ENCODE data around the gene PREX1.

DNA sequence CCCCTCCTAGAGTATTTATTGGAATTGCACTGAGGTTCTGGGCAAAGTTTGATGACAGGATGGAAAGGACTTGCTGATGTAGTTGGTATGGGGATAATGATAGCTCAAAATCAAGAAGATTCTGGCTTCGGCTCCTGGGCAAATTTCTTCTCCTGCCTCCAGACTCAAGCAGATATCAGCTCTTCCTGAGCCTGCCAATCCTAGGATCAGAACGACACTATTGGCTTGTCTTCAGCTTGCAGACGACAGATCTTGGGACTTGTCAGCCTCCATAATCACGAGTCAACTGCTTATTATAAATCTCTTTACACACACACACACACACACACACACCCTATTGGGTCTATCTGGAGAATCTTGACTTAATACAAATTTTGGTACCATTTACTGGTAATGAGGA, 131.1 kb downstream of the PREX1 start:
- no peak for TF ChIP-seq MAFK (IDR thresholded peaks at IDR 0.05; ENCODE audit: low read depth, low read length)
- no peak for TF ChIP-seq POLR2A (IDR thresholded peaks at IDR 0.05; ENCODE audit: low read depth, low read length)
- no peak for TF ChIP-seq CTCF (conservative IDR thresholded peaks at IDR 0.05; ENCODE audit: low read depth, low read length)
- TF ChIP-seq SMC3 (IDR thresholded peaks at IDR 0.05; ENCODE audit: low read depth, low read length) = no peak
- no peak for TF ChIP-seq RAD21 (IDR thresholded peaks at IDR 0.05; ENCODE audit: low read length)
- no peak for TF ChIP-seq RFX5 (IDR thresholded peaks at IDR 0.05; ENCODE audit: low read depth, low read length)
- no peak for TF ChIP-seq BHLHE40 (IDR thresholded peaks at IDR 0.05; ENCODE audit: low read depth, low read length)
- TF ChIP-seq FOS (IDR thresholded peaks at IDR 0.05; ENCODE audit: low read depth, low read length) = no peak
- no peak for TF ChIP-seq MXI1 (IDR thresholded peaks at IDR 0.05; ENCODE audit: borderline replicate concordance, low read depth, low read length)
- TF ChIP-seq, protein P1, sequence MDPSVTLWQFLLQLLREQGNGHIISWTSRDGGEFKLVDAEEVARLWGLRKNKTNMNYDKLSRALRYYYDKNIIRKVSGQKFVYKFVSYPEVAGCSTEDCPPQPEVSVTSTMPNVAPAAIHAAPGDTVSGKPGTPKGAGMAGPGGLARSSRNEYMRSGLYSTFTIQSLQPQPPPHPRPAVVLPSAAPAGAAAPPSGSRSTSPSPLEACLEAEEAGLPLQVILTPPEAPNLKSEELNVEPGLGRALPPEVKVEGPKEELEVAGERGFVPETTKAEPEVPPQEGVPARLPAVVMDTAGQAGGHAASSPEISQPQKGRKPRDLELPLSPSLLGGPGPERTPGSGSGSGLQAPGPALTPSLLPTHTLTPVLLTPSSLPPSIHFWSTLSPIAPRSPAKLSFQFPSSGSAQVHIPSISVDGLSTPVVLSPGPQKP (IDR thresholded peaks at IDR 0.05; ENCODE audit: borderline replicate concordance, low read depth, low read length) = no peak
